NCI-H1105 treated with DMSO at 0.1 percent for 48 hours (cell line): ENCODE data around the gene ANKS1A.
A peak's percentile ranks its signal among the peaks of the same experiment; 100 is the strongest.
"Not testable (repeated sequence)": the region's sequence is repeated elsewhere in the genome, so short reads cannot be mapped to it uniquely, and the experiment has no call there.

Experiments used
- DNase-seq: peaks from one replicate; lab custom pipeline; 2025; lab: John Stamatoyannopoulos, UW

The ANKS1A gene

GRCh38 chr6:34887753-34888513, 1.1 kb upstream of the ANKS1A start, which contains the start of gene TAF11:
Gene TAF11, minus strand, starts transcription at chr6:34888042. Its CDS starts 85 bp downstream, at chr6:34887957.
- DNase-seq, result peak; percentile 93

- no peak for DNase-seq
Observed at GRCh38 chr6:34888514-34888856, 570 bp upstream of the ANKS1A start.

GRCh38 chr6:34890533-34890925, 1.5 kb downstream of the ANKS1A start:
- no peak for DNase-seq

- no peak for DNase-seq
Observed at GRCh38 chr6:34891296-34891695, 2.2 kb downstream of the ANKS1A start.

GRCh38 chr6:34894693-34895092, 5.6 kb downstream of the ANKS1A start:
- DNase-seq, result no peak

GRCh38 chr6:34897130-34897529, 8.1 kb downstream of the ANKS1A start:
- DNase-seq, result no peak

GRCh38 chr6:34897716-34898115, 8.7 kb downstream of the ANKS1A start:
- DNase-seq, result no peak

- not testable (repeated sequence) for DNase-seq
Observed at GRCh38 chr6:34899748-34900147, 10.7 kb downstream of the ANKS1A start.

GRCh38 chr6:34900321-34901031, 11.4 kb downstream of the ANKS1A start:
- DNase-seq, result no peak

GRCh38 chr6:34901930-34902329, 12.9 kb downstream of the ANKS1A start:
- no peak for DNase-seq

- no peak for DNase-seq
Observed at GRCh38 chr6:34904990-34905613, 16.0 kb downstream of the ANKS1A start.

- DNase-seq, result no peak
Observed at GRCh38 chr6:34906826-34907225, 17.8 kb downstream of the ANKS1A start.

GRCh38 chr6:34908194-34908593, 19.1 kb downstream of the ANKS1A start:
- DNase-seq, result no peak

- no peak for DNase-seq
Observed at GRCh38 chr6:34909320-34909883, 20.3 kb downstream of the ANKS1A start.

GRCh38 chr6:34911822-34912221, 22.8 kb downstream of the ANKS1A start:
- DNase-seq, result no peak

GRCh38 chr6:34912715-34913464, 23.8 kb downstream of the ANKS1A start:
- DNase-seq, result no peak

GRCh38 chr6:34914358-34914757, 25.3 kb downstream of the ANKS1A start:
- no peak for DNase-seq

GRCh38 chr6:34916348-34916967, 27.4 kb downstream of the ANKS1A start:
- no peak for DNase-seq

- no peak for DNase-seq
Observed at GRCh38 chr6:34917626-34918285, 28.7 kb downstream of the ANKS1A start.

- DNase-seq, result no peak
Observed at GRCh38 chr6:34919651-34920050, 30.6 kb downstream of the ANKS1A start.

GRCh38 chr6:34920097-34920496, 31.0 kb downstream of the ANKS1A start:
- DNase-seq, result no peak
